Left ventricle myocardium inferior (tissue), 1 donor: Measurements from ENCODE around the gene ASGR1. TPM values are rescaled to one million over a fixed set of nuclear protein-coding genes. Genes with fewer than 3 reads are reported as not detected.

Experiments
- DNase-seq: peaks from one replicate; pipeline ENCODE4 v3.0.0-alpha.2; 2020
- H3K27ac ChIP-seq: fragments of 200-600 bp; replicated peaks from 2 replicates; pipeline ENCODE4 v1.8.0; 2021
- H3K27me3 ChIP-seq: fragments of 200-600 bp; 2 replicates; pipeline ENCODE4 v1.8.0; 2021; ENCODE audit warnings: low read depth
- H3K36me3 ChIP-seq: fragments of 200-600 bp; 2 replicates; pipeline ENCODE4 v1.8.0; 2021
- H3K4me1 ChIP-seq: fragments of 200-600 bp; 2 replicates; pipeline ENCODE4 v1.8.0; 2021
- H3K4me3 ChIP-seq: fragments of 200-600 bp; 2 replicates; pipeline ENCODE4 v1.8.0; 2021; ENCODE audit warnings: mild to moderate bottlenecking, moderate library complexity
- H3K9me3 ChIP-seq: fragments of 200-600 bp; replicated peaks from 2 replicates; pipeline ENCODE4 v1.8.0; 2021
- CTCF ChIP-seq: fragments of 200-600 bp; IDR thresholded peaks from 2 replicates; pipeline ENCODE4 v1.8.0; 2021; ENCODE audit warnings: antibody characterized with exemption, mild to moderate bottlenecking, borderline replicate concordance
- intact Hi-C: fragments of 100-400 bp; cut with micrococcal nuclease; formaldehyde crosslinking; loops from one replicate; pipeline ENCODE4 v1.11.0; 2022
- total RNA-seq: library from RNA; stranded (reverse); fragmentation: NEBNext Ultra II Directional; extraction: Animal tissue kit (Norgen Biotek cat#: 25700); gene quantifications from one replicate; pipeline ENCODE4 v1.2.1, GENCODE V29; 2021
- donor health status: DM: no; HTN: yes; CAD: no; lungs with severe emphysema.

Gene ASGR1
- total RNA-seq, 1 donor from 2014 or later: 0.14 TPM

GRCh38 chr17:7146115-7146514 lies 33.1 kb downstream of the ASGR1 start:
- H3K27me3 ChIP-seq: peaks cover 83% of the 10 kb centered on the region
- no peak for TF ChIP-seq CTCF
- intact Hi-C loops: no loop called here
- no peaks in the 10 kb centered on the region for H3K36me3 ChIP-seq
- no peak overlapping the region for H3K27ac ChIP-seq
- H3K9me3 ChIP-seq: no peaks in the 10 kb centered on the region
- H3K4me1 ChIP-seq: no peaks in the 10 kb centered on the region
- DNase-seq: no peak
- no peak overlapping the region for H3K4me3 ChIP-seq

GRCh38 chr17:7144213-7144612 lies 35.0 kb downstream of the ASGR1 start:
- no peaks in the 10 kb centered on the region for H3K36me3 ChIP-seq
- intact Hi-C loops: no loop called here
- no peak overlapping the region for H3K4me3 ChIP-seq
- peaks cover 87% of the 10 kb centered on the region for H3K27me3 ChIP-seq
- DNase-seq: no peak
- H3K9me3 ChIP-seq: no peaks in the 10 kb centered on the region
- H3K4me1 ChIP-seq: no peaks in the 10 kb centered on the region
- H3K27ac ChIP-seq: no peak overlapping the region
- TF ChIP-seq CTCF: no peak

- no peaks in the 10 kb centered on the region for H3K36me3 ChIP-seq
- intact Hi-C loops: no loop called here
- no peak overlapping the region for H3K27ac ChIP-seq
- no peak for TF ChIP-seq CTCF
- no peak for DNase-seq
- no peaks in the 10 kb centered on the region for H3K4me1 ChIP-seq
- H3K27me3 ChIP-seq: peaks cover 96% of the 10 kb centered on the region
- no peaks in the 10 kb centered on the region for H3K9me3 ChIP-seq
- H3K4me3 ChIP-seq: no peak overlapping the region
Measured at GRCh38 chr17:7141824-7142223, 37.3 kb downstream of the ASGR1 start.

- Histone ChIP-seq H3K4me1 (peaks cover 6% of the 10 kb centered on the region), H3K27ac (no peak overlapping the region), H3K4me3 (no peak overlapping the region), H3K27me3 (peaks cover 95% of the 10 kb centered on the region), H3K9me3 (no peaks in the 10 kb centered on the region), H3K36me3 (no peaks in the 10 kb centered on the region)
- DNase-seq: no peak
- intact Hi-C loops: loop anchor here (5.0 to 10.0 kb wide), 2 partner anchors 87 to 225 kb away; no protein-coding TSS in a partner anchor
- no peak for TF ChIP-seq CTCF
Measured at GRCh38 chr17:7139400-7139799, 39.8 kb downstream of the ASGR1 start.

- intact Hi-C loops: loop anchor here (5.0 to 10.0 kb wide), 2 partner anchors 87 to 224 kb away; no protein-coding TSS in a partner anchor
- TF ChIP-seq CTCF: no peak
- Histone ChIP-seq H3K4me3 (no peak overlapping the region), H3K27ac (no peak overlapping the region), H3K27me3 (peaks cover 95% of the 10 kb centered on the region), H3K36me3 (no peaks in the 10 kb centered on the region), H3K9me3 (no peaks in the 10 kb centered on the region), H3K4me1 (peaks cover 6% of the 10 kb centered on the region)
- DNase-seq: no peak
Measured at GRCh38 chr17:7138800-7139381, 40.3 kb downstream of the ASGR1 start.
